Vein endothelial cell (primary cell): Measurements from ENCODE around the gene CASTOR2. TPM values are rescaled to one million over a fixed set of nuclear protein-coding genes. Genes with fewer than 3 reads are reported as not detected.

ENCODE experiments used
- total RNA-seq: library from RNA; depleted of rRNA; stranded (reverse); fragments of >200 nt; gene quantifications from 2 replicates; pipeline ENCODE4 v1.2.3, GENCODE V29; 2012

The CASTOR2 gene
- 17.4 and 20.3 TPM in 2 replicates for total RNA-seq

DNA sequence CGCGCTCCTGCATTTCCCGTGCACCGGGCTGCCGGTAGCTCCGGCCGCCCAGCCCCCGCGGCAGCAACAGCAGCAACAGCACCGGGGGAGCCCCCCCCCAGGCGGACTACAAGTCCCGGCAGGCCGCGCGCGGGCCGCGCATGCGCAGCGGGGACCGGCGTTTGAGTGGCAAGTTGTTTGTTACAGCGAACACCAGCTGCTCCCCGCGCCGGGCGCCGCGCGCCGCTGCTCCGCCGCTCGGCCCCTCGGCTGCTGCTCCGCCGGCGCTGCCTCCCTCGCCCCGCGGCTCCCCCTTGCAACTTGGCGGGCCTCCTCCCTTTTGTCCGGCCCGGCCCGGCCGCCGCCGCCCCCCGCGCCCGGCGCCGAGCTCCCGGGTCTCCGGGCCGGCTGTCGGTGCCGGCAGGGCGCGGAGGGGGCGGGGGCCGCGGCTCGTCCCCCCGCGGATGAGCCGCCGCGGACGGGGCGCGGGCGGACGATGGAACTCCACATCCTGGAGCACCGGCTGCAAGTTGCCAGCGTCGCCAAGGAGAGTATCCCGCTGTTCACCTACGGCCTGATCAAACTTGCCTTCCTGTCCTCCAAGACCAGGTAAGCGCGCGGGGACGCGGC lies at the start of gene CASTOR2:
TSS of gene CASTOR2 (plus strand) at position 195 of the 609 bp plus-strand sequence. CDS start at position 476, 281 bp downstream.

Other genes starting within 250 kb of the CASTOR2 start
- gene NCF1, start 190.7 kb upstream of the CASTOR2 start, total RNA-seq: not detected in 2 replicates
- 4.6 and 7.5 TPM in 2 replicates for gene GTF2IRD2, start 113.1 kb upstream of the CASTOR2 start, total RNA-seq
- gene RCC1L, start 109.1 kb downstream of the CASTOR2 start, total RNA-seq: 44.4 and 56.2 TPM in 2 replicates
- gene GTF2IRD2B, start 127.9 kb downstream of the CASTOR2 start, total RNA-seq: 16.0 and 23.5 TPM in 2 replicates